Stomach (tissue), 9 donors: ENCODE measurements around the gene ATG4D. TPM values are rescaled to one million over a fixed set of nuclear protein-coding genes. Genes with fewer than 3 reads are reported as not detected.

Source experiments
- DNase-seq, 2 donors: peaks; one replicate each; pipeline versions ENCODE4 v3.0.0 to v3.0.0-alpha.2; 2013 to 2019
- H3K27ac ChIP-seq, 5 donors: fragments of 200-600 bp in 4 of 5; sonication (generic) in 4 of 5; one replicate each; pipeline ENCODE4 v1.5.1; 2013 to 2019; ENCODE audit warnings: mild to moderate bottlenecking in 1 of 5, moderate library complexity in 1 of 5
- H3K27me3 ChIP-seq, 3 donors: fragments of 200-600 bp; sonication (generic); one replicate each; pipeline ENCODE4 v1.5.1; 2017 to 2019; ENCODE audit warnings: mixed run types in 1 of 3
- H3K36me3 ChIP-seq, 4 donors: fragments of 200-600 bp; sonication (generic); 1 replicate in 3 of 4; 2 replicates in 1 of 4; pipeline ENCODE4 v1.5.1; 2016 to 2019
- H3K4me1 ChIP-seq, 4 donors: fragments of 200-600 bp; sonication (generic); one replicate each; pipeline ENCODE4 v1.5.1; 2016 to 2019
- H3K4me3 ChIP-seq, 4 donors: fragments of 200-600 bp; sonication (generic) in 3 of 4; one replicate each; pipeline ENCODE4 v1.5.1; 2016 to 2019; ENCODE audit warnings: mild to moderate bottlenecking in 1 of 4
- H3K9me3 ChIP-seq, 4 donors: fragments of 200-600 bp; sonication (generic); one replicate each; pipeline ENCODE4 v1.5.1; 2016 to 2019
- EP300 ChIP-seq: sonication (generic); formaldehyde crosslinking; IDR thresholded peaks from one replicate; pipeline ENCODE4 v1.6.1; 2017; ENCODE audit warnings: antibody characterized with exemption
- POLR2A ChIP-seq, 4 donors: fragments of 450-650 bp; IDR thresholded peaks; one replicate each; pipeline ENCODE4 v1.6.1; 2016; ENCODE audit warnings: antibody characterized with exemption in 4 of 4, control low read depth in 2 of 4, mild to moderate bottlenecking in 1 of 4, moderate library complexity in 1 of 4
- POLR2AphosphoS5 ChIP-seq, 3 donors: sonication (generic); formaldehyde crosslinking; IDR thresholded peaks; one replicate each; pipeline ENCODE4 v1.6.1; 2016; ENCODE audit warnings: antibody characterized with exemption in 3 of 3
- WGBS, 5 donors: extraction: QIAGEN DNeasy Blood & Tissue Kit in 3 of 5; methylation state at CpG; one replicate each; pipeline versions ENCODE4 v1.1.5 to v1.1.7; 2013 to 2018; 5-methylcytosine and 5-hydroxymethylcytosine counted together
- intact Hi-C: fragments of 100-400 bp; cut with DNase I; formaldehyde crosslinking; loops from one replicate; pipeline ENCODE4 v1.15.1; 2023; ENCODE audit warnings: low total_unique reads
- polyA plus RNA-seq, 3 donors: library from polyadenylated mRNA; stranded (reverse); fragments of 200-250 nt; gene quantifications; one replicate each; pipeline ENCODE4 v1.2.3, GENCODE V29; 2013
- total RNA-seq, 5 donors: library from RNA; depleted of rRNA; stranded (reverse); fragments of >200 nt; gene quantifications; one replicate each; pipeline versions ENCODE4 v1.1.0 to v1.2.3, GENCODE V29; 2014 to 2016
- TF ChIP-seq, protein P1 (sequence below), 7 experiments: fragments of 450-650 bp in 4 of 7; fragments of 200-600 bp in 3 of 7; sonication (generic) in 3 of 7; IDR thresholded peaks; one replicate each; pipeline ENCODE4 v1.5.1; 2016 to 2019; ENCODE audit warnings: antibody characterized with exemption in 7 of 7, control low read depth in 2 of 7, mild to moderate bottlenecking in 1 of 7
- donor health status: healthy with polysubstance abuse.
- donor health status: Bipolar disorder and iron deficiency.
- donor health status: healthy.

The ATG4D gene
- total and polyA plus RNA-seq, 8 donors, result 2.3 to 336 (median 26.7) TPM

GRCh38 chr19:10500247-10500592, 43.5 kb upstream of the ATG4D start:
- no peak for DNase-seq
- WGBS, 5 donors, result 90 to 96% (median 92%) methylated on average over 2 of the region's 2 CpGs
- intact Hi-C loops, result no loop called here
- TF ChIP-seq, protein P1, sequence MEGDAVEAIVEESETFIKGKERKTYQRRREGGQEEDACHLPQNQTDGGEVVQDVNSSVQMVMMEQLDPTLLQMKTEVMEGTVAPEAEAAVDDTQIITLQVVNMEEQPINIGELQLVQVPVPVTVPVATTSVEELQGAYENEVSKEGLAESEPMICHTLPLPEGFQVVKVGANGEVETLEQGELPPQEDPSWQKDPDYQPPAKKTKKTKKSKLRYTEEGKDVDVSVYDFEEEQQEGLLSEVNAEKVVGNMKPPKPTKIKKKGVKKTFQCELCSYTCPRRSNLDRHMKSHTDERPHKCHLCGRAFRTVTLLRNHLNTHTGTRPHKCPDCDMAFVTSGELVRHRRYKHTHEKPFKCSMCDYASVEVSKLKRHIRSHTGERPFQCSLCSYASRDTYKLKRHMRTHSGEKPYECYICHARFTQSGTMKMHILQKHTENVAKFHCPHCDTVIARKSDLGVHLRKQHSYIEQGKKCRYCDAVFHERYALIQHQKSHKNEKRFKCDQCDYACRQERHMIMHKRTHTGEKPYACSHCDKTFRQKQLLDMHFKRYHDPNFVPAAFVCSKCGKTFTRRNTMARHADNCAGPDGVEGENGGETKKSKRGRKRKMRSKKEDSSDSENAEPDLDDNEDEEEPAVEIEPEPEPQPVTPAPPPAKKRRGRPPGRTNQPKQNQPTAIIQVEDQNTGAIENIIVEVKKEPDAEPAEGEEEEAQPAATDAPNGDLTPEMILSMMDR (IDR thresholded peaks at IDR 0.05), result no peak
- TF ChIP-seq POLR2AphosphoS5 (IDR thresholded peaks at IDR 0.05), result no peak
- no peak for TF ChIP-seq EP300
- no peak for TF ChIP-seq POLR2A (IDR thresholded peaks at IDR 0.05)
- H3K27me3 ChIP-seq, result no peaks in the 10 kb centered on the region
- no peaks in the 10 kb centered on the region for H3K9me3 ChIP-seq
- peaks cover 34 to 51% (median 46%) of the 10 kb centered on the region in 4 donors for H3K36me3 ChIP-seq
- peaks cover 31 to 61% (median 56%) of the 10 kb centered on the region in 4 donors for H3K4me1 ChIP-seq
- peak overlapping the region in 1 of 5 donors; percentile 99 for H3K27ac ChIP-seq
- no peak overlapping the region for H3K4me3 ChIP-seq

DNA sequence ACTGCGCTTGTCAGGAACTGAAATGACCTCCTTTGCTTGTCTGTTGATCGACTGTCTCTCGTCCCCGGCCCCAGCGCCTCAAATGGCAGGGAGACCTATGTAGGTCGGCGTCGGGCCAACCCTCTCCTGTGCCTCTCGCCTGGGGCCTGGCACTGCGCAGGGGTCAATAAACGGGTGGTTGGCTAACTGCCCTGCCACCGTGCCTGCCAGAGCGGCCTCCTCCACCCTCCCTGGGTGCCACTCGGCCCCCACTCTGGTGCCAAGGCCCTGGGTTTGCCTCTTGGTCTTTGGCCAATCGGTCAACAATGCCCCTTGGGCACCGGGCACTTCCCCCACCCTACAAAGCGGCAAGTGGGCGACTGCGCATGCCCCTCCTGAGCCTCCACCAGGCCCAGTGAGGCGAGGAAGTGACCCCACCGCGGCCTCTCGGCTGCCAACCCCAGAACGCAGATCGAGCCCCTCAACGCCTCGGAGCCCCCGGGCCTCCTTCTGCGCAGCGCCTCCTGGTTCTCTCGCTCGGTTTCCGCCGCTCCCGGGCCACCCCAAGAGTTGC, 41.7 kb upstream of the ATG4D start:
- H3K27ac ChIP-seq, result peak overlapping the region; percentile 96 to 99 (median 98)
- H3K4me3 ChIP-seq, result peak overlapping the region; percentile 67 to 94 (median 80)
- peak; percentile 81 to 98 for DNase-seq
- no peaks in the 10 kb centered on the region for H3K27me3 ChIP-seq
- TF ChIP-seq, protein P1 (IDR thresholded peaks at IDR 0.05), result no peak
- peak in 1 of 4 donors; percentile 43 for TF ChIP-seq POLR2A (IDR thresholded peaks at IDR 0.05)
- peak in 2 of 3 donors; percentile 44 to 73 for TF ChIP-seq POLR2AphosphoS5 (IDR thresholded peaks at IDR 0.05)
- no peak for TF ChIP-seq EP300
- peaks cover 31 to 66% (median 59%) of the 10 kb centered on the region in 4 donors for H3K4me1 ChIP-seq
- intact Hi-C loops, result no loop called here
- 0 to 1% (median 1%) methylated on average over 13 to 35 of the region's 35 CpGs for WGBS, 5 donors
- H3K36me3 ChIP-seq, result peaks cover 21 to 32% (median 27%) of the 10 kb centered on the region in 4 donors
- no peaks in the 10 kb centered on the region for H3K9me3 ChIP-seq

DNA sequence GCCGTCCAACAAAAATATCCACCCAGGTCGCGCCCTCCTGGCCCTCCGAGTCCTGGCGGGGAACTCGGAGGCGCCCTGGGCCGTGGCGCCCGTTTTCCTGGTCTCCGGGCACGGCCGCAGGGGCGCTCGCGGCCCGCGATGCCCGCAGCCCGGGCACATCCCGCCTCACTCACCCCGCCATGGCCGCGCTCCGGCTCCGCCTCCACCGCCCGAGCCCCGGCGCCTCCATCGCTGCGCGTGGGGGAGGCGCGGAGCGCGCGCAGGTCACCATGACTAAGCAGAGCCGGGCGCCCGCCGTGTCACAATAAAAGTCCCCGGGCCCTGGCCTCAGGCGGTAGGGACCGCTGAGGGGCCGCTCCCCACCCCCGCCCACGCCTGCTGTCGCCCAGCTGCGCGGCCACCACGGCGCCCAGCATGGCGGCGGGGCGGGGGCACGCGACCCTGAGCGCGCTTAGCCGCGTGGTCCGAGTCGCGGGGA, 41.1 kb upstream of the ATG4D start:
- Histone ChIP-seq H3K27me3 (no peaks in the 10 kb centered on the region), H3K4me3 (peak overlapping the region; percentile 67 to 94 (median 80)), H3K9me3 (no peaks in the 10 kb centered on the region), H3K4me1 (peaks cover 31 to 61% (median 54%) of the 10 kb centered on the region in 4 donors), H3K27ac (peak overlapping the region; percentile 96 to 99 (median 98)), H3K36me3 (peaks cover 16 to 27% (median 22%) of the 10 kb centered on the region in 4 donors)
- intact Hi-C loops, result no loop called here
- TF ChIP-seq, protein P1 (IDR thresholded peaks at IDR 0.05), result no peak
- peak; percentile 59 to 90 (median 87) for TF ChIP-seq POLR2AphosphoS5 (IDR thresholded peaks at IDR 0.05)
- WGBS, 5 donors, result 0 to 1% (median 0%) methylated on average over 11 to 65 of the region's 65 CpGs
- DNase-seq, result peak; percentile 96 to 97

DNA sequence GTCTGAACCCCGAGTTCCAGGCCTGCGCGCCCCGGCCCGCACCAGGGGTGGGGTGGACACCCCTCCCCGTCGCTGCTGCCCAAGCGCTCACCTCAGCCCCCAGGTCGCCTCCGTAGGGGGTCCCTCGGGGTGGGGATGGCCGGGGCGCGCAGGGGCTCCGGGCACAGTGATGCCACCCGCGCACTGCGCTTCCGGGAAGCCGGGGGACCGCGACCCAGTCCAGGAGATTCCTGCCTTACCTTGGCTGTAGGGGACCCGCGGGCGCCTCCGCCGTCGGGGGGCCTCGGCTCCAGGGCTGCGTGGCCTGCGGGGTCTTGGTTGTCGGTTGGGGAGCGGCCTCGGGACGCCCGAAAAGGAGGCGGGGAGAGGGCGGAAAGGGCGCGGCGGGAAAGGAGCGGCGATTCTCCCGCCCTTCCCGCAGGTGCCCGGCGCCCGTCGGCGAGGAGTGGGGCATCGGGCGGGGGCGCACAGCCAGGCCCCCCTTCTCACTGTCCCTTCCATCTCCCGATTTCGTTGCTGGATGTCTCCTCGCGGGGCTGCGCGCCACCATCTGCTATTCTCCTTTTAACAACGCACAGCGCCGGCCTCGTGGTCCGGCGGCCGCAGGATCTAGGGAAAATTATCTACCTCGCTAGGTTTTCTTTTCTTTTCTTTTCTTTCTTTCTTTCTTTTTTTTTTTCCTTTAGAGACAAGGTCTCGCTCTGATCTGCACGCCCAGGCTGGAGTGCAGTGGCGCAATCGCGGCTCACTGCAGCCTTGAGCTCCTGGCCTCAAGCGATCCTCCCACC, 40.5 kb upstream of the ATG4D start, which contains the start of gene KEAP1:
KEAP1 (minus strand) TSS at position 355 of the 788 bp plus-strand sequence. CDS start 3,323 bp downstream, outside the sequence.
- H3K4me3 ChIP-seq, result peak within 1 kb of the TSS; percentile 67 to 94 (median 80)
- peak; percentile 38 to 76 for DNase-seq
- H3K4me1 ChIP-seq, result peaks cover 27 to 54% (median 48%) of the 10 kb centered on the region in 4 donors
- intact Hi-C loops, result no loop called here
- WGBS, 5 donors, result 3 to 7% (median 4%) methylated on average over 44 to 73 of the region's 73 CpGs
- H3K27me3 ChIP-seq, result no peaks in the 10 kb centered on the region
- TF ChIP-seq, protein P1 (IDR thresholded peaks at IDR 0.05), result no peak
- TF ChIP-seq POLR2A (IDR thresholded peaks at IDR 0.05) (no peak), EP300 (no peak), POLR2AphosphoS5 (IDR thresholded peaks at IDR 0.05) (no peak)
- peak within 1 kb of the TSS; percentile 96 to 99 (median 98) for H3K27ac ChIP-seq
- H3K9me3 ChIP-seq, result no peaks in the 10 kb centered on the region
- peaks cover 12 to 21% (median 16%) of the 10 kb centered on the region in 4 donors for H3K36me3 ChIP-seq
